Activated CD4-positive, alpha-beta T cell treated with anti-CD3 and anti-CD28 coated beads for 1 hour (primary cell): Measurements from ENCODE around the gene VPS8.
"Not testable (repeated sequence)": the region's sequence is repeated elsewhere in the genome, so short reads cannot be mapped to it uniquely, and the experiment has no call there.

ENCODE experiments used
- DNase-seq: peaks from one replicate; pipeline ENCODE4 v3.0.0-alpha.2; 2020

The VPS8 gene

GRCh38 chr3:185003876-185004275, 191.9 kb downstream of the VPS8 start:
- DNase-seq, result not testable (repeated sequence)

GRCh38 chr3:185009650-185010049, 197.7 kb downstream of the VPS8 start:
- DNase-seq, result no peak

- not testable (repeated sequence) for DNase-seq
These were observed 205.6 kb downstream of the VPS8 start for GRCh38 chr3:185017584-185017983.

- DNase-seq, result not testable (repeated sequence)
These were observed 206.0 kb downstream of the VPS8 start for GRCh38 chr3:185017996-185018395.

DNA sequence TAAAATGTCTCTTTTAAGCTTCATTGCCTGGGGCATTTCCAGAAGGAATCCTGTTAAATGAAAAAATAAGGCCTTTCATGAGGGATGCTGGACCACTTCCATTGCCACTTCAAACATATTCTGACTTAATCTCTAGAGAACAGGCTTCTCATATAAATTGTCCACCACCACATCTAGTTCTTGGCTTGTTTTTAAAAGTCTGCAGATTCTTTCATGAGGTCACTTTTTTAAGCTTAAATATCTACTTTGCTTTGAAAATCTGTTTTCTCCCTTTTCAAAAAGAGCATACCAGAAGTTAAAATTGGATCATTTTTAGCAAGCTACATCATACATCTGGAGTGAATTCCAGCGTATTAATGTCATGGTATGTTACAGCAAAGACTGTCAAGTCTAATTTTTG, 209.3 kb downstream of the VPS8 start:
- DNase-seq, result no peak

- DNase-seq, result no peak
These were observed 212.4 kb downstream of the VPS8 start for GRCh38 chr3:185024406-185024805.

- no peak for DNase-seq
These were observed 213.0 kb downstream of the VPS8 start for GRCh38 chr3:185024966-185025365.

DNA sequence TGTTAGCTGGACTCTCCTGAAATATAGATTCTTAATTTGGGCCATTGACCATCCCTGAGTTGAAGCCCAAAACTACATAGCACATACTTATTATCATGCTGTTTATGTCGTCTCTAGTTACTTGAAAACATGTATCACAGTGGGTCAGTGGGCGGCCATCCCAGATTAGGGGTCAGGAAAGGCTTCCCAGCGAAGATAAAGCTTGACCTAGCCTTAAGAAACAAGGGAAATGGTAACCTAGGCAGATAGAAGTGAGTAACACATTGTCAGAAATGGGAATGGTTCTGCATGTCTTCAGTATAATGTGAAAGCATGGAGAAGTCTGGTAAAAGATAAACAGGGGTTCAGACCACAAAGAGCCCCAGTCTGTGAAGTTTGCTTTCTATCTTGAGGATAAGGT, 216.2 kb downstream of the VPS8 start:
- DNase-seq, result no peak

DNA sequence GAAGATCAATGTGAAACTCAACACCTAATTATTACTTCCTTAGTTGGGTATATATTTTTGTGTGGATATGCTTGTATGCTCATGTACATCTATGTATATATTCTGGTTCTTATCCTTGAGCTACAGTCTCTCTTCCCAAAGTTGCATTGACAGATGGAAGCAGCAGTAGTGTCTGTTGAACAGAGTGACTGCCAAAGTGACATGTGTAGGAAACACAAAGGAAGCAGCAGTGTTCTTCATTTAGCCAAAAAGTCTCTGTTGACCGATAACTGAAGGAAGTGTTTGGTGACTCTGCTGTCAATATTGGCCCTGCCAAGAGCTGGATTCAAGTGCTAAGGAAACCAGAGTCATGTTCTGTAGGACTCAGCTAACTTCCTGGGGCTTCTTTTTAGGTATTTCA, 217.1 kb downstream of the VPS8 start:
- DNase-seq, result no peak

GRCh38 chr3:185030399-185030798, 218.4 kb downstream of the VPS8 start:
- DNase-seq, result no peak

- no peak for DNase-seq
These were observed 219.0 kb downstream of the VPS8 start for GRCh38 chr3:185030951-185031350.

DNA sequence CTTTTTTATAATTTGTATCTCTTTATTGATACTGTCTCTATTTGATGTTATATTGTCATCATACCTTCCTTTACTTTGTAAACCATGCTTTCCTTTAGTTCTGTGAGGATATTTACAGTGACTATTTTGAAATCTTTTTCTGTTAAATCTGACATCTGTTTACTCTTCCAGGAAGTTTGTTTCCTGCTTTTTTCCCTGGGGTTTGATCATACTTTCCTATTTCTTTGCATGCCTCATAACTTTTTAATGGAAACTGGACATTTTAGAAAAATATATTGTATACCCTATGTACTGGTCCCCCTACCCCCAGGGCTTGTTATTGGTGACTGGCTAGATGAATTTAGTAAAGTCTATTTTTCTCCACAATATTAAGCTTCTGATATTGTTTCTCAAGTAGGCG, 225.8 kb downstream of the VPS8 start:
- DNase-seq, result no peak

- no peak for DNase-seq
These were observed 228.5 kb downstream of the VPS8 start for GRCh38 chr3:185040425-185040824.

DNA sequence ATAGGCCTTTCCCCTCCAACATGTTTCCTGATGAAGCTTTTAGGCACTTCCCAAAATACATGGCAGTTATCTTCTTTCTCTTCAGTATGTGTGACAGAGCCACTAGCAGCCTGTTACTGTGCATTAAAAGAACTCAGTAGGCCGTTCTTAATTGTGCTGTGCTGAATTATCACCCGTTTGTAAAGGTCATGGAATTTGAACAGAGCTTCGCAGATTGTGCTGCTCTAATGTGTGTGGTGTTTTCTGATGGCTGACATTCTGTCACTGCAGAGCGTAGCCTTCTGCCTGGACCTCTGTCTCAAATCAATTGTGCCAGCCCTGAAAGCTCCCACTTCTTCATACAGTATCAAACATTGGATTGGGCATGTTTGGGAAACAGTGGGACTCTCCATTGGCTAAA, 229.6 kb downstream of the VPS8 start:
- no peak for DNase-seq

GRCh38 chr3:185042312-185043050, 230.5 kb downstream of the VPS8 start:
- DNase-seq, result no peak

DNA sequence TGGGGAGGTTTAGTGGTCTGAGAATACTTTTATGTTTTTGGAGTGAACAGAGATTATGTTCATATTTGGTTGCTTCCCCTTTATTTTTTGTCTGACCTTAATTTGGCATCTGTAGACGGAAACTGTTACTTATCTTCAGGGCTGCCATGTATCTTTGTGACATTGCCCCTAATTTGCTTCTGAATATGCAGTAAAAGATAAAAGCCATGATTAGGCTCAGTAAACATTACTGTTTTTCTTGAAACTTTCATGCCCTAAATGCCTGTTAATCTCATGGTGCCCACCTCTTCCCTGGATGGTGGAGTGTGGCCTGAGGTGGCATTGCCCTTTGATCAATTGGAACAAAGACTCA, 234.2 kb downstream of the VPS8 start:
- no peak for DNase-seq

DNA sequence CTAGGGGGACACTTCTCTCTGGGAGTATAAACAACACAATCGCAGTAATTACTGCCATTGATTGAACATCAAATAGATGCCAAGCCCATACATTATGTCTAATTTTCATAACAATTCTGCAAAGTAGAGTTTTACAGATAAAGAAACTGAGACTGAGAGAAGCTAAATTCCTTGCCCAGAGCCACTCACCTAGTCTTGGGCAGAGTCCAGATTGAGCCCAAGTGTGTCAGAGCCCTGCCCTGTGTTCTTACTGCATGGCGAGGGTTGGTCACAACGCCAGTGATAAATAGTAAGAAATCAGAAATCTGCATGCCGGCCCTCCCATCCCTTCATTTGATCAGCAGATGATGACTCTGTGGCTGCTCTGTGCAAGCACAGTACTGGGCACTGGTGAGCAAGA, 234.6 kb downstream of the VPS8 start:
- no peak for DNase-seq

DNA sequence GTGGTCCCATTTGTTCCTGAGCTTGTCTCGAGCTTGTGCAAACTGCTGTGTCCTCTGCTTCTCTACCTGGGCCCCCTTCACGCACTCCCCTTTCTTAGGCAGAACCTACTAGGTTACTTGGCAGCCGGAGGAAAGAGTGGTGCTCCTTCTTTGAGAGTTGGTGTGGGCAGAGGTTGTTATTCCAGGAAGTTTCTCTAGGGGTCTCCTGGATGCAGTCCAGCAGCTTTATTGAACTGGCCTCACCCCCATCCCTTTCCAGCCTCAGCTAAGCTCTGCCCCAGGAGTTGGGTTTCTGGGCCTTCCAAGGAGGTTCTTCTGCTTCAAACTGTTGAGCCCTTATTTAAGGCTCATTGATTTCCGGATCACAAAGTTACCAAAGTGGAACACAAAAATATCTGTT, 237.7 kb downstream of the VPS8 start:
- no peak for DNase-seq

GRCh38 chr3:185051801-185052200, 239.8 kb downstream of the VPS8 start:
- no peak for DNase-seq

- DNase-seq, result no peak
These were observed 240.7 kb downstream of the VPS8 start for GRCh38 chr3:185052631-185053030.

DNA sequence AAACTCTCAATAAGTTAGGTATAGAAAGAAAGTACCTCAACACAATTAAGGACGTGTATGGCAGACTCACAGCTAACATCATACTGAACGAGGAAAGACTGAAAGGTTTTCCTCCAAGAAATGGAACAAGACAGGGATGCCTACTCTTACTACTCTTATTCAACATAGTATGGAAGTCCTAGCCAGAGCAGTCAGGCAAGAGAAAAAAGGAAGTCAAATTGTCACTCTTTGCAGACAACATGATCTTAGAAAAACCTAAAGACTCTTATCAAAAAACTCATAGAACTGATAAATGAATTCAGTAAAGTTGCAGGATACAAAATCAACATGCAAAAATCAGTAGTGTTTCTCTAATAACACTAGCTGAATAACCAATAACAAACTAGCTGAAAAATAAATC, 244.9 kb downstream of the VPS8 start:
- DNase-seq, result no peak

- DNase-seq, result no peak
These were observed 245.9 kb downstream of the VPS8 start for GRCh38 chr3:185057829-185058228.

- DNase-seq, result no peak
These were observed 246.8 kb downstream of the VPS8 start for GRCh38 chr3:185058796-185059195.

DNA sequence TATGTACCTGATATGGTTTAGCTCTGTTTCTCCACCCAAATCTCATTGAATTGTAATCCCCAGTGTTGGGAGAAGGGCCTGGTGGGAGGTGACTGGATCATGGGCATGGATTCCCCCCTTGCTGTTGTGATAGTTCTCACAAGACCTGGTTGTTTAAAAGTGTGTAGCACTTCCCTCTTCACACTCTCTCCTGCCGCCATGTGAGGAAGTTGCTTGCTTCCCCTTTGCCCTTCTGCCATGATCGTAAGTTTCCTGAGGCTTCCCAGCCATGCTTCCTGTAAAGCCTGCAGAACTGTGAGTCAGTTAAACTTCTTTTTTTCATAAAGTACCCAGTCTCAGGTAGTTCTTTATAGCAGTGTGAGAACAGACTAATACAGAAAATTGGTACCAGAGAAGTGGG, 247.8 kb downstream of the VPS8 start:
- DNase-seq, result no peak

DNA sequence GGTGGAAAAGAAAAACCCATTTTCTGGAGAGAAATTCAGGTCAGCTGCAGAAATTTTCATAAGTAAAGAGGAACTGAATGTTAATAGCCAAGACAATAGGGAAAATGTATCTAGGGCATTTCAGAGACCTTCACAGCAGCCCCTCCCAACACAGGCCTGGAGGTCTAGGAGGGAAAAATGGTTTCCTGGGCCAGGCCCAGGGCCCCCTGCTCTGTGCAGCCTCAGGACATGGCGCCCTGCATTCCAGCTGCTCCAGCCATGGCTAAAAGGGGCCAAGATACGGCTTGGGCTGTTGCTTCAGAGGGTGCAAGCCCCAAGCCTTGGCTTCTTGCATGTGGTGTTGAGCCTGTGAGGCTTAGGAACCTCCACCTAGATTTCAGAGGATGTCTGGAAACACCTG, 248.7 kb downstream of the VPS8 start:
- DNase-seq, result no peak

DNA sequence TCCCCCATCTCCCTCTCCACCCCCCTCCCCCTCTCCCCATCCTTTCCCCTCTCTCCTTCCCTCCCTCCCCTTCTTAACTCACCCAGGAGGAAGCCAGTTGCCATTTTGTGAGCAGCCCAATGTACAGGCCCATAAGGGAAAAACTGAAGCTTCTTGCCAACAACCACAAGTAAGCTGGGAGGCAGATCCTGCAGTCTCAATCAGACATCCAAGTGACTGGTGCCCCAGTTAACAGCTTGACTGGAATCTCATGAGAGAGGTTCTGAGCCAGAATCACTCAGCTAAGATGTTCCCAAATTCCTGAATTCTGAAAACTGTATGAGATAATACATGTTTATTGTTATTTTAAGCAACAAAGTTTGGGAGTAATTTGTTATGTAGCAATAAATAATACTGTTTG, 250.2 kb downstream of the VPS8 start:
- DNase-seq, result no peak
